Thoracic aorta (tissue), 2 donors: ENCODE measurements around the gene SRGAP1. TPM values are rescaled to one million over a fixed set of nuclear protein-coding genes. Genes with fewer than 3 reads are reported as not detected.

ENCODE experiments used
- ATAC-seq: fragments of 150-250 bp; one replicate; pipeline ENCODE4 v1.8.0; 2017; ENCODE audit warnings: low read depth; ENCODE audit not compliant: insufficient number of reproducible peaks, low FRiP score
- DNase-seq: peaks from one replicate; pipeline ENCODE4 v3.0.0-alpha.2; 2020; ENCODE audit warnings: low spot score
- H3K27ac ChIP-seq, 2 donors: fragments of 200-600 bp; sonication (generic); 1 replicate in 1 of 2; 2 replicates in 1 of 2; pipeline ENCODE4 v1.5.1; 2016; ENCODE audit warnings: mild to moderate bottlenecking in 2 of 2, moderate library complexity in 2 of 2
- H3K27me3 ChIP-seq: fragments of 200-600 bp; sonication (generic); replicated peaks from 2 replicates; pipeline ENCODE4 v1.6.0; 2016; ENCODE audit warnings: mild to moderate bottlenecking; ENCODE audit not compliant: insufficient read depth
- H3K36me3 ChIP-seq: fragments of 200-600 bp; sonication (generic); one replicate; pipeline ENCODE4 v1.5.1; 2016
- H3K4me1 ChIP-seq, 2 donors: fragments of 200-600 bp; sonication (generic); 1 replicate in 1 of 2; 2 replicates in 1 of 2; pipeline versions ENCODE4 v1.5.1 to v1.6.0; 2016; ENCODE audit warnings: low read depth in 2 of 2, mild to moderate bottlenecking in 1 of 2; ENCODE audit not compliant: control insufficient read depth in 1 of 2
- H3K4me3 ChIP-seq: fragments of 200-600 bp; sonication (generic); 2 replicates; pipeline ENCODE4 v1.5.1; 2016; ENCODE audit warnings: mild to moderate bottlenecking
- H3K9me3 ChIP-seq: fragments of 200-600 bp; sonication (generic); 2 replicates; pipeline ENCODE4 v1.5.1; 2016
- CTCF ChIP-seq: fragments of 200-600 bp; sonication (generic); IDR thresholded peaks from one replicate; pipeline ENCODE4 v1.5.1; 2019; ENCODE audit warnings: antibody characterized with exemption
- total RNA-seq, 2 donors: library from RNA; depleted of rRNA; stranded (reverse); fragments of >200 nt; gene quantifications; one replicate each; pipeline versions ENCODE4 v1.1.0 to v1.2.3, GENCODE V29; 2016

Gene SRGAP1
- total RNA-seq, 2 donors from 2014 or later, result 7.9 to 24.1 TPM

DNA sequence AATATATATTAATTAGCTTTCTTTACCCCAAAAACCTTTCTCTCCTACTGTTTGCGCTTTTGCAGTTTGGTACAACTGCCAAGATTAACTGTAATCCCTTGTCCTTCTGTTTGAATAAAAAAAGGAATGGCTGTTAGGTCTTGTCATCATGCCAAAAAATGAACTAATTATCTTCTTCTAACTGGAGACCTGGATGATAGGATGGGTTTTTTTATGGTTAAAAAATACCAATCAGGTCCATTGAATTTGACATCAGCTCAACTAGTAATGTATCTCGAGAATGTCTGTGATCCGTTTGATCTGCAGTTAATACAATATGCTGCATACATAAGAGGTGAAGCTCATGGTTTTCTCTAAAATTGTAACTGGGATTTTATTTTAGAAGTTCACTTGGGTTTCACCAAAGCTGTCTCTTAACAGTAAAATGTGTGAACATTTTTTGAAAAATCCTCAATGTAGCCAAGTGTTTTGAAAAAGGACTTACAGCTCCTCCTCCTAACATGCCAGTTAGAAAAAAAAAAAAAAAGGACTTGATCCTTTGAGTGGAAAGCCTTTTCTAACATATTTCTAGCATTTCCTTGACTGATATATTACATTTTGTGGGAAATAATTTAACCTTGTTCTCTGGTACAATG lies 96.8 kb downstream of the SRGAP1 start:
- no peaks in the 10 kb centered on the region for H3K36me3 ChIP-seq
- H3K27me3 ChIP-seq, result no peaks in the 10 kb centered on the region
- ATAC-seq (no peak), DNase-seq (no peak)
- no peak overlapping the region for H3K27ac ChIP-seq
- H3K4me3 ChIP-seq, result no peak overlapping the region
- no peak for TF ChIP-seq CTCF
- H3K4me1 ChIP-seq, result peaks cover 4 to 6% of the 10 kb centered on the region in 2 donors
- no peaks in the 10 kb centered on the region for H3K9me3 ChIP-seq

DNA sequence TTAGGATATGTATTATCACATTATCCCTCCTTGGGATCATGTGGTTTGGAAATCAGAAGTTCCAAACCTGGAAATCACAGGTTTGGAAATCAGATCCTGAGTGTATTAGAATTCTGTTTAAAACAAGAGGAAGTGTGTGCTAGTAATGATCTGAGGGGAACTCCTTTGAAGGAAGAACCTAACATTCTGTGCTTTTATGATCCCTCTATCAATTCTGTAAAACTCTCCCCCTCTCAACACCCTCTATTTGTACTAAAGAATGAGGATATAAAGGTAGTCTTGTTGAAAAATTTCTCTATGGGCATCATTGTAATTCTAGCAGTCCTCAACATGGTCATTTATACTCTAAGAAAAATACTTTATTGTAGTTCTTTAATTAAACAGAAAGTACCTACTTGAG lies 97.4 kb downstream of the SRGAP1 start:
- no peak for TF ChIP-seq CTCF
- no peak overlapping the region for H3K27ac ChIP-seq
- ATAC-seq, result no peak

DNA sequence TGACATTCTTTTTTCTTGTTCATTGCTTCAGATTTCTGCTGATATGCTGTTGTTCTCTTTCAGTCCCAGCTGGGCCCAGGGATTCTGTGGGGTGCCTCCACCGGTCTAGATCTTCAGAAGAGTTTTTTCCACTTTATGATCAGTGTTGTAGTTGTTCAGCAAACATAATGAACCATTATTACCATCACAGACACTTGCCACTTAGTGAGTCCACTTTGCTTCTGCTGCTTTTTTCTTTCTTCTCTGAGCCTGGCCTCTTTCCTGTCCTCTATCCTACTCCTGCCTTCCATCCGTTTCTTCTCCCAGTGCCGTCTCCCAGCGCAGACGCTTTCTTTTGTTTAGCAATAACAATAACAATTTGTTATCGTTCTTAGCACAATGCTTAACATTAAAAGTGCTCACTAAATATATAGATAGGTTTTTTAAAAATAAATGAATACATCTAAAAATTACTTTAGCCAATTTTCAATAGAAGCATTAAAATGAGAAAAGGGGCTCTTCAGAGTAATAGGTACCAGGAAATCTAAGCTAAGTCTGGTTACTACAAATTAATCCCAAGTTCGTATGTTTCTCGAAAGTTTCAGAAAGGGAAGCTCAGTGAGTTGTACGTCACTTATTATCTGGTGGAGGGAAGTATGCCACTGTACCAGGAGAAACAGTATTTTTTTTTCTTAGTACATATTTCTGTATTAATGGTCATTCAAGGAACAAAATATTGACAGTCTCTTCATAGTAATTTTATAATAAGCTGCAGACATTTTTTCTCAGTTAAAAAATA lies 98.2 kb downstream of the SRGAP1 start:
- no peak overlapping the region for H3K27ac ChIP-seq
- no peaks in the 10 kb centered on the region for H3K27me3 ChIP-seq
- no peak for TF ChIP-seq CTCF
- no peak for DNase-seq
- no peaks in the 10 kb centered on the region for H3K36me3 ChIP-seq
- no peak for ATAC-seq
- peaks cover 4 to 6% of the 10 kb centered on the region in 2 donors for H3K4me1 ChIP-seq
- no peak overlapping the region for H3K4me3 ChIP-seq
- no peaks in the 10 kb centered on the region for H3K9me3 ChIP-seq

More for the DNA sequence above, 97.4 kb downstream of the SRGAP1 start:
- no peak overlapping the region for H3K4me3 ChIP-seq
- H3K27me3 ChIP-seq, result no peaks in the 10 kb centered on the region
- no peak for DNase-seq
- peaks cover 4 to 6% of the 10 kb centered on the region in 2 donors for H3K4me1 ChIP-seq
- H3K36me3 ChIP-seq, result no peaks in the 10 kb centered on the region
- no peaks in the 10 kb centered on the region for H3K9me3 ChIP-seq

DNA sequence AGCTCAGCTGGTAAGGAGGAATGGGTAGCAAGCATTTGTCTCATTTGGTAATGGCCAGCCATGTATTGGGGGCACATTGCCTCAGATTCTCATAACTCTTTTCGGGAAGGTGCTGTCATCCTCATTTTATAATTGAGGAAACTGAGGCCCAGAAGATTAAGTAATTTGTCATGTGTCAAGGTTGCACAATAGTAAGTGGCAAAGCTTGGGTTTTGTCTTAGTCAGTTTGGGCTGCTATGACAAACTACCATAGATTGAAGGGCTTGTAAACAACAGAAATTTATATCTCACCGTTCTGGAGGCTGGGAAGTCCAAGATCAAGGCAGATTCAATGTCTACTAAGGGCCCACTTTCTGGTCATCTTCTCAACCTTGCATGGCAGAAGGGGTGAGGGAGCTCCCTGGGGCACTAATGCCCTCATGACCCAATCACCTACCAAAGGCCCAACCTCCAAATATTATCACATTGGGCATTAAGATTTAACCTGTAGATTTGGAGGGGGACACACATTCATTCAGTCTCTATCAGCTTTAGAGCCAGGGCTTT lies 99.6 kb downstream of the SRGAP1 start:
- no peak for TF ChIP-seq CTCF
- peaks cover 4 to 6% of the 10 kb centered on the region in 2 donors for H3K4me1 ChIP-seq
- ATAC-seq, result no peak

GRCh38 chr12:63944586-63945228 lies 100.2 kb downstream of the SRGAP1 start:
- Histone ChIP-seq H3K9me3 (no peaks in the 10 kb centered on the region), H3K36me3 (no peaks in the 10 kb centered on the region), H3K27me3 (no peaks in the 10 kb centered on the region), H3K27ac (no peak overlapping the region), H3K4me3 (no peak overlapping the region), H3K4me1 (peaks cover 4 to 6% of the 10 kb centered on the region in 2 donors)
- DNase-seq (no peak), ATAC-seq (no peak)
- TF ChIP-seq CTCF, result no peak

More for the DNA sequence above, 99.6 kb downstream of the SRGAP1 start:
- no peak for DNase-seq
- H3K9me3 ChIP-seq, result no peaks in the 10 kb centered on the region
- no peak overlapping the region for H3K4me3 ChIP-seq
- H3K36me3 ChIP-seq, result no peaks in the 10 kb centered on the region
- H3K27me3 ChIP-seq, result no peaks in the 10 kb centered on the region
- no peak overlapping the region for H3K27ac ChIP-seq
